ENCODE measurements around the gene KRI1.
"Not testable (repeated sequence)": the region's sequence is repeated elsewhere in the genome, so short reads cannot be mapped to it uniquely, and the experiment has no call there.

Gene KRI1

DNA sequence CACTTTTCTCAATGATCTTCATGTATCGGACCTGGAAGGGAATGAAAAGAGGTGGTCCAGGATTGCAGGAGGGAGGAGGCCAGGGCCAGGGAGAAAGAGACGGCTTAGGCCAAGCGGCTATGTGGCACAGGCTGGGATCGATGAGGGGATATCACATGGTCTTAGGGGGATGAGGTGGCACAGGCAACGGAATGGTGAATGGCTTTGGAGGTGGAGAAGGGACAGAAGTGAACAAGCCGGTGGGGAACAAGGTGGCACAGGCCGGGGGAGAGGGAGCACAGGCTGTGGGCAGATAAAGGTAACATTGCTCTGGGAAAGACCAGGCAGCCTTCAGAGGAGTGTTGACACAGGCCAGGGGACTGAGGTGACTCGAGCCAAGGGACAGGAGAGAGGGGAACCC is 8.7 kb upstream of the KRI1 start:
- DNase-seq, result no peak

DNA sequence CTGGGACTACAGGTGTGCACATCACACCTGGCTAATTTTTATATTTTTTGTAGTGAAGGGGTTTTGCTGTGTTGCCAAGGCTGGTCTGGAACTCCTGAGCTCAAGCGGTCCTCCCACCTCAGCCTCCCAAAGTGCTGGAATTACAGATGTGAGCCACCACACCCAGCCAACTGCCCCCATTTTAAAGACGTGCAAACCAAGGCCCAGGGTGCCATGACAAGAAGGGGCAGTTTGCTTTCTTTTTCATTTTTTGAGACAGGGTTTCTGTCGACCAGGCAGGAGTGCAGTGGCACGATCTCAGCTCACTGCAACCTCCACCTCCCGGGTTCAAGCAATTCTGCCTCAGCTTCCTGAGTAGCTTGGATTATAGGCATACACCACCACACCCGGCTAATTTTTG is 8.0 kb upstream of the KRI1 start:
- not testable (repeated sequence) for DNase-seq

DNA sequence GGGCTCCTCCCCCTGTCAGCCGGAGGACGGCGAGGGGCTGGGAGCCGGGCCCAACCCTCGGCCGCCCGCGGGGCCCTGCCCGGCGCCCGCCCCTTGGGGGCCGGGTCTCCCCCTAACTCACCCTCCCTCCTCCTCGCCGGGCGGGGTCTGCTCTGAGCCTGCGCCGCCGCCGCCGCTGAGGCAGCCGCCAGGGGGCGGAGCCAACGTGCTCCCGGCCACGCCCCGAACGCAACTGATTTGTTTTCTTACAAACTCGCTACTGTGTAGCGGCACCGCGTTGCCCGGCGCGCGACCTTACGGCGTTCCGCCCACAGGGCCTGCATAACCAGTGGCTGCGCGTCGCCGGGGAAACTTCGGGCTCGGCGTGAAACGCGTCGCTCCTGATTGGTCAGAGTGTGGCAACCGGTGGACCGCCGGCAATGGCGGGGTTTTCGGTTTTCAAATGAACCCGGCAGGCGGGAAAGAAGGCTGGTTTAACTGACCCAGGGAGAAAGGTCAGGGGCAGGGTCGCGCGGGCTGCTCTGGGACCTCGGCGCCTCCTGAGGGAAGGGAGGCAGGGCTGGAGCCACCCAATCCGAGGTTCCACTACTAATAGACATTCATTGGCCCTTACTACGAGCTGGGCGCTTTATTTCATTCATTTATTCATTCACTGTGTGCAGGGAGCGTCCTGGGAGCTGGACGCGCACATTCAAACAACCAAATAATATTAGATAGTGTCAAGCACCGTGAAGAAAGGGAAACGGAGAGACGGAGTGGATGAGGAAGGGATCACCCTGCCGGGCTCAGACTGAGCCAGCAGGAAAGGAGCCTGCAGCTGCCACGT is 3.2 kb upstream of the KRI1 start, which contains the start of gene CDKN2D:
CDKN2D (minus strand) TSS at position 154 of the 826 bp plus-strand sequence. CDS start 326 bp downstream, outside the sequence.
- peak; percentile 99 for DNase-seq

DNA sequence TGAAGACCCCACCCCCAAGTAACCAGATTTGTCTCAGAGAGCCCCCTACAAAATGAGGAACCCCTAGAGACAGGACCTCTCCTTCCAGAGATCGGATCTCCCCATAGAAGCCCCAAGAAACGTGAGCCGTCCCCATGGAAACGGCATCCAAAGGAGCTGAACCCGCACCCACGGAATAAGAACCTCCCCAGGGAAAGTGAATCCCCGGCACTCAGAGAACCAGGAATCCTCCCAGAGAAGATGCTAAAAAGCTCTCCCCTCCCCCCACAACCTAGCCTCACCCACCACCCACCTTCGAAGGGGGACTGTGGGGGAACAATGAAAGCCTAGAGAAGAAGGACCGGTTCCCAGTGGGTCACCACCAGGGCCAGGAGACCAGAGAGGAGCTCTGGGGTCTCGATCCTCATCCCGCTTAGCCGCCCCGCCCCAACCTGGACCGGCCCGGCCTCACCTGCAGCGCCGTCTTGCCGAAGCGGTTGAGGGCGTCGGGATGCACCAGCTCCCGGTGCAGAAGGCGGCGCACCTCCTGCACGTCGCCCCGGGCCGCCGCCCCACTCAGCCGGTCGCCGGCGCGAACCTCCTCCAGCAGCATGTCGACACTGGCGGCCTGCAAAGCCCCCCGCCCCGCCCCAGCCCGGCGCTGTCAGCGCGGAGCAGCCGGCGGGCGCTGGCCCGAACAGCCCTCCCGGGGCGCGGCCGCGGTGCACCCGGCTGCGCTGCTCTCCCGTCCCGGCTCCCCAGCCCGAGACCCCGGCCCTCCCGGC is 2.4 kb upstream of the KRI1 start:
- peak; percentile 44 for DNase-seq

DNA sequence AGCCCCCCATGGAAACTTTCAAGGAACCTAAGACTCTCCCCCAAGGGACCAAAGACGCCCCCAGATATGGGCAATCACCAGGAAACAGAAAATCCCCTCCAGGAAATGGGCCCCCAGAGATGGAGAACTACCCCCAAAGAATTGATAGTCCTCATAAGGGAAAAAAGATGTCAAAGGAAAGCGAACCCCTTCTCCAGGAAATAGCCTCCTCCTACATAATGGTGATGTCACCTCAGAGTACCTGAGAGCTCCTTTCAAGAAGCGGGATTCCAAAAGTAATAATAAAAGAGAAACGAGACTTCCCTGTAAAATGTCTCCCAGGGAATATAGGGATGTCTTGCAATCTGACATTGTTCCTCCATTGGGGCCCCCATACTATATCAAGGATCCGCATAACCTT is 1.8 kb upstream of the KRI1 start:
- DNase-seq, result no peak

DNA sequence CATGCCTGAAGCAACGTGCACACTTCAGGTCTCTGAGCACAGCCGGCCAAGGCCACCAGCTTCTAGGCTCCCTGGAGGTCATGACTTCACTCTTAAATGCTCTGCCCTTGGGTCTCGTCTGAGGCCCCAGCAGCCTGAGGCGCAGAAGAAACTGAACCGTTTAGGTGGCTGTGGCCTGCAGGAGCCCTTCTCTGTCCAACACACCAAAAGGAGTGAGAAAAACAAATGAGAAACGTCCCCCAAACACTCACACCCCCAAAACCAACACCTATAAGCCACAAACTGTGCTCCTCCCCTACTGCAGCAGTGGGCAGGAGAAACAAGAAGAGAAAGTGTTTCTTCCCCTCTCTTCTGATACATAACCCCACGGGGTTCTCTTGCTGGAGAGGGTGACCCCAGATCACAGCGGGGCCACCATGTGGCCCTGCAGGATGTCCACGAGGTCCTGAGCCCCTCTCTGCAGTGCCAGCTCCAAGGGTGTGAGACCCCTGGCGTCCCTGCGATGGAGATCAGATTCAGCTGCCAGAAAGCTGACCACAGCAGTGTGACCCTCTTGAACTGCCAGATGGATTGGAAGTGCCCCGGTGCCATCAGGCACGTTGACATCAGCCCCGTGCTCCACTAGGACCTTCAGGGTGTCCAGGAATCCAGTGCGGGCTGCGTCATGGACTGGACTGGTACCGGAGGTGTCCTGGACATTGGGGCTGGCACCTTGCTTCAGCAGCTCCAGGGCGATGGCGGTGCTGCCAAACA is 1.0 kb upstream of the KRI1 start:
- DNase-seq, result no peak

DNA sequence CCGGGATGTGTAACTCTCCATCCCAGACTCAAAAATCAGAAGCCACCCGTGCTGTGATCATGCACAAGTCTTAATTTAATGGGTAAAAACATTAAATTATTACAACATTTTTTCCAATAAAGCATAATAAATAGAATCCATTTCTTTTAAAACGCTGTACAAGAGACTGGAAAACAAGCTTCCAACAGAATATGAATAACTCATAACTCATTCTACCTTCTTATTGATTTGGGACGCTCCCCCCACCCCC is 523 bp upstream of the KRI1 start:
- no peak for DNase-seq

DNA sequence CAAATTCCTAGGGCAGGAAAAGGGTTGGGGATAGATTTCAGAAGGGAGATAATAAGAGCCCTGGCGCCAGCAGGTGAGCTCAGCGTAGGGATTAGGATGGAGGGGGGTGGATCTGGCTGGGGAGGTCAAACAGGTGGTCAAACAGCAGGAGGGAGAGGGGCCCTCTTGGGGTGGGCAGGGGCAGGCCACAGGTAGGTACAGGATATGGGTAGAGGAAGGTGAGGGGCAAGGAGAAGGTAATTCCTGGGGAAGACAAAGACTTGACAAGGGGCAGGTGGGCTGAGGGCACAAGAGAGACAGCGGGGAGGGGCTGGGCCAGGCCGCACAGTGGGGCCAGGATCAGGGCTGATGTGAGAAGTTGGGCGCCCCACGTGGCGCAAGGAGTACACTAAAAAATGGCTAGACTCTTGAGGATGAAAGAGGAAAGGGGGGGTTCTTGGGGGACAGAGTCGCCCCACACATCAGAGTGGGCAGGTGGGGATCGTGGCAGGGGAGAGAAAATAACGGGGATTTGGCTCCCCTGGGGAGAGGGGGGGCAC is 713 bp downstream of the KRI1 start:
- no peak for DNase-seq

DNA sequence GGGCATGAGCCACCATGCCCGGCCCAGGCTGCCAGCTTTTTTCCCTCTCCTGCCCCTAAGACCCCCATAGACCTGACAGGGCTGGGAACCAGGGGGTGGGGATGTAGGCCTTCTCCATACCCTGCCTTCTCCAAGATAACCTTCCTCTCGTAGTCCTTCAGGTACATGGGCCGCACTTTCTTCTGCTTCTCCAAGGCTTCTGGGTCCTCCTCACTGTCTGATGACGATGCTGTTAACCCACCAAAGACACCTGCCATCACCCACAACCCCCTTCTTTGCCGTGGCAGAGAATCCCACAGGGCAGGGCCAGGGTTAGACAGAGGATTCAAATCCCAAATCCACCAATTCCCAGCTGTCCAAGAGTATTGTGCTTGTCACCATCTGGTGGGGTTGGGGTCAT is 3.2 kb downstream of the KRI1 start:
- DNase-seq, result no peak

DNA sequence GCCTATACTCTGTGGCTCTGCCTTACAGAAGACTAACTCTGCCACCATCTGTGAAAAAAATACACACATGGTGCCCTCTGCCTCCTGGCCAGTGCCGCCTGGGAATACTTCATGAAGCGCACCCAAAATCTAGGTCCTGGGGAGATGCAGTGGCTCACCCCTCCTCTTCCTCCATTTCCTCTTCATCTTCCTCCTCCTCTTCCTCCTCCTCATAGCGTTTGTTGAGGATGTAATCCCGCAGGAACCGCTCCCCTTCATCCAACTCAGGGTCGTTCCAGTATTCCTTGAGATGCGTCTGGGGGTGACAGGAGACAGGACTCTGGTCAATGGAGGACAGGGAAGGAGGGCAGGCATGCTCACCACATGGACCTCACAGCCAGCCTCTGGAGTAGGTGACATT is 5.7 kb downstream of the KRI1 start:
- DNase-seq, result no peak

DNA sequence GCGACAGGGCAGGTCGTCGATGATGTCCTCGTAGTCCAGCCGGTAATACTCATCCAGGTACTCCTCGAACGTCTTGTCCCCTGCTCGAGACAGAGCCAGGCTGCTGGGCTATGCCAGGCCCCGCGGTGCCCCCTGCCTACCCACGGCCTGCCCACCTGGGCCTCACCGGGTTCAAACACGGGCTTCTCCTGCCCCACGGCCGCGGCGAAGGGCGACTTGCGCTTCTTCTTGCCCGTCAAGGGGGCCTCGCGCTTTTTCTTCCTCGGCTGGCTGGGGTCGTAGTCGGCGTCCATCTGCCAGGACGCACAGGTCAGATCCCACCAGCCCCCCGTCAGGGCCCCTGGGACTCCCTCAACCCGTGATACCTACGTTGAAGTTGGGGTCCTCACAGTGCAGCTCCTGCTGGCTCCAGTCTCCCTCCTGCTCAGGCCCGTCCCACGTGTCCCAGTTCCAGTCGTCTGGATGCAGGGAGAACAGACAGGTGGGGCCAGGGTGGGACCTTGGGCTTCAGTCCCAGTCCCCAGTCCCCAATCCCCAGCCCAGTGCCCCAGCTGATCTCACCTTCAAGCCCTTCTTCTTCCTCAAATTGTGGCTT is 8.1 kb downstream of the KRI1 start:
- no peak for DNase-seq

DNA sequence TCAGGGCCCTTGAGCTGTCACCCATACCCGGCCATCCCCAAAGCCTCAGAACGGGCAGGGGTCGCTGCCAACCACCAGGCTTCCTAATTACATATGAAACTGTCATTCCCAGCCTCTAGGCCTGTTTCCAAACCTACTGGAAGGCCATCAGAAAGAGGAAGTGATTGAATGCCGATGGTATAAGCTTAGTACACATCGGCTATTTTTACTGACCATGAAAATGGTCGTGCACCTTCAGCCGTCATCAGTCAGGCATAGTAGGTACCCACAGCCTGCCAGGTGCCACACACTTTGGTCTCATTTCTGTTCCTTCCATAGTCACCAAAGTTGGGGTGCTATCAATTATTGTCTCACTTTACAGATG is 10.2 kb downstream of the KRI1 start:
- no peak for DNase-seq

DNA sequence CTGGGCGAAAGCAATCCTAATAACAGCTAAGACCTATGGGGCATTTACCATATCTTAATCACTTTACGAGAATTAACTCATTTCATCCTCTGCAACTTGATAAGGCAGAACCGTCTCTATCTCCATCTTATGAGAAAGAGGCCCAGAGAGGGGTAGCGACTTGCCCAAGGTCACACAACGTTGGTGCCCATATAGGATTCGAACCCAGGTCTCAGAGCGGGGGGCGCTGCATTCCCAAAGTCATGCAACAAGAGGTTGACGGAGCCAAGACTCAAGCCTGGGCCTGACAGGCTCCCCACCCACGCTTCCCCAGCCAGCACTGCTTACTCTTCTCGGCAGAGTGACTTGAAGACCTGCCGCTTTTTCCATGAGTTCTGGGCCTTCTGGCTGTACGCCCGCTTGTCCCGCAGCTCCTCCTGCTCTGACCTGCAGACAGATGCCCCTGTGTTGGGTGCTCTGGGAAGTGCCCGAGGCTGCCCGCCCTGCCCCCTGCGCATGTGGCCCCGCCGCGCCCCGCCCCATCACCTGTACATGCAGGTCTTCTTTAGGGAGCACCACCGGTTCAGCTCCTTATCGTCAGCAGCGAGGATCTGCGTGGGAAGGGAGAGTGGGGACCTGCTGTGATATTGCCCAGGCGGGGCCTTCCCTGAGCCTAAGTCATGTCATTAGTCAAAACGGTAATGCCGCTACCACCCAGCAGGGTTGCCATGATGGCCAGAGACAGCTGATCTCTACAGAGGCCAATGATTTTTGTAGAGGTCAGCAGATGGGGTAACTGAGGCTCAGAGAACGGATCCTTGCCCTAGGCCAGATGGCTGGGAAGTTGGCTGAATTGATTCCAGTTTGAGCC is 10.8 kb downstream of the KRI1 start:
- DNase-seq, result no peak

DNA sequence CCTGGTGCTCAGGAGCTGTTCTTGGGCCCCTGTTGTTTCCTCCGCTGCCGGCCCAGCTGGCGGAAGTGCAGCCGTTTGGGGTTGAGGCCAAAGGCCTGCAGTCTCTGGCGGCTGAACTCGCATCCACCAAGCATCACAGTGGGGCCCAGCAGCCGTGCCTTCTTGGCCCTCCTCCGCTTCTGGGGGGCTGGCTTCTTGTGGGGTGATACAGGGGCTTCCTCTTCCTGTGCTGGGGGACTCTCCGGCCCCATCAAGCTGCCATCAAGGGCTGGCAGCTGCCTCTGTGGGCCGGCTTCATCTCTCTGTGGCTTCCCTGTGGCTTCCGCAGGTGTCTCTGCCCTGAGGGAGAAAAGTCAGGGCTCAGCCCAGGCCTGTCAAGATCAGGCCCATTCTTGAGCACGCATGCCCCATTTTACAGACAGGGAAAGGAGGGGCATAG is 11.8 kb downstream of the KRI1 start:
- DNase-seq, result no peak

DNA sequence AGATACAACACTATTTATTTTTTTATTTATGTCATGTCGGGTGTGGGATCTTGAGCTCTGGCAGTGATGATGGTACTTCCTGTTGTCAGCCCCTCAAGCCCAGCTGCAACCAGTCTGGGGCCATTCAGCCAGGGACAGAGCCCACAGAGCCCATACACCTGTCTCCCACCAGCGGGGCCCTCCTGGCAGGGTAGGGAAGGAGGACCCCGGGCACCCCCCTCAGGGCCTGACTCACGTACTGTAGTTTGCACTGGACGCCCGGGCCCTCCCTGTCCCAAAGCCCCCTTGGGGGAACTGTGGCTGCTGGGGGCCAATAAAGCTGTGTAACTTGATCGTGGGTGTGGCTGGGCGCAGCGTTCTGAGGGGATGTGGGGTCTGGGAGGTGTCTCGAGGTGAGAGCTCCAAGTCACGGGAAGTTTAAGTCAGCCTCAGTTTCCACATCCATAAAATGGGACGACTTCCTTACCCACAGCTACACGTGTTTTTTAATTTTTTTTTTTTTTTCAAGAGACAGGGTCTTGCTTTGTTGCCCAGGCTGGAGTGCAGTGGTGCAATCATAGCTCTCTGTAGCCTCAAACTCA is 12.6 kb downstream of the KRI1 start:
- no peak for DNase-seq

DNA sequence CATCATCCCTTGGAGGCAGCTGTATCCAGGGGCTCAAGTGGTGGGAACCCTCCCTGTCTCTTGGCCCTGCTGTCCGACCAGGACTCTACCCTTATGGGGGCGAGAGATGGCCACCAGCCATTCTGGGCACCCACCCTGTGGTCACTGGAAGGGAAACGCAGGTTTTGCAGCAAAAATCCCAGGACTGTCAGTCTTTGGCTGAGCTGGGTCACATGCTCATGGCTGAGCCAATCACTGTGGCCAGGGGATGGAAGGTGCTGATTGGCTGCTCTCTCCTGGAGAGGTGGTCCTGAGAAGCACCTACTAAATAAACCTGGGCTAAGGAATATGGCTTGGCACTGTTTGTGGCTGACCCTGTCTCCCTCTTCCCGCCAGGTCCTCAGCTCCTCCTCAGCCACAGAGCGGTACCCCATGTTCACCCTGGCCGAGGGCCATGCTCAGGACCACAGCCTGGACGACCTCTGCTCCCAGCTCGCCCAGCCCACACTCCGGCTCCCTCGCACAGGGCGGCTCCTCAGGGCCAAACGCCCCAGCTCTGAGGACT is 13.2 kb downstream of the KRI1 start:
- no peak for DNase-seq

DNA sequence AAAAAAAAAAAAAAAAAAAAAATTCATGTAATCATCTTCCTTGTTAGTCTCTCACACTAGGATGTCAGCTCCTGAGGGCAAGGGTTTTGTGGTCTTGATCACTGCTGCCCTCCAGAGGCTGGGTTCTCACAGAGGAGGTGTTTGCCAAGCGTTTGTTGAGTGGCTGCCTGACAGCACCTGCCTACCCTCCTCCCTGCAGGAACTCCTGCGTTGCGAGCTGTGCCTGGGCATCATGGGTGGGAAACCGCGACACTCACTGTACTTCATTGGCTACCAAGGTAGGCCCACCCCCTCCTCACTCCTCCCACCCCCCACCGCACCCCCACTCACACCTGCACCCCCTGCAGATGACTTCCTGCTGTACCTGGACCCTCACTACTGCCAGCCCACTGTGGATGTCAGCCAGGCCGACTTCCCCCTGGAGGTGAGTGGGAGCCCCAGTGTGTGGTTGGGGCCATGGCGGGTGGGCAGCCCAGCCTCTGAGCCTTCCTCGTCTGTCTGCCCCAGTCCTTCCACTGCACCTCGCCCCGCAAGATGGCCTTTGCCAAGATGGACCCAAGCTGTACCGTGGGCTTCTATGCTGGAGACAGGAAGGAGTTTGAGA is 14.0 kb downstream of the KRI1 start:
- DNase-seq, result no peak

DNA sequence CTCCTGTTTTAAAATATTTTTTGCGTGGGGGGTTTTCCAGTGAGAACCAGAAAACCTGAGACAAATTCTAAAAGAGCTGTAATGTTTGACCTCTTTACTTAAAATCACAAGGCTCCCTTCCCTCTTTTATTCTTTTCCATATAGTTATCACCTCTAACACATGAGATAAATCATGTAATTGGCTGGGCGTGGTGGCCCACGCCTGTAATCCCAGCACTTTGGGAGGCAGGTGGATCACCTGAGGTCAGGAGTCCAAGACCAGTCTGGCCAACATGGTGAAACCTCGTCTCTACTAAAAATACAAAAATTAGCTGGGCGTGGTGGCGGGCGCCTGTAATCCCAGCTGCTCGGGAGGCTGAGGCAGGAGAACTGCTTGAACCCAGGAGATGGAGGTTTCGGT is 14.8 kb downstream of the KRI1 start:
- not testable (repeated sequence) for DNase-seq

DNA sequence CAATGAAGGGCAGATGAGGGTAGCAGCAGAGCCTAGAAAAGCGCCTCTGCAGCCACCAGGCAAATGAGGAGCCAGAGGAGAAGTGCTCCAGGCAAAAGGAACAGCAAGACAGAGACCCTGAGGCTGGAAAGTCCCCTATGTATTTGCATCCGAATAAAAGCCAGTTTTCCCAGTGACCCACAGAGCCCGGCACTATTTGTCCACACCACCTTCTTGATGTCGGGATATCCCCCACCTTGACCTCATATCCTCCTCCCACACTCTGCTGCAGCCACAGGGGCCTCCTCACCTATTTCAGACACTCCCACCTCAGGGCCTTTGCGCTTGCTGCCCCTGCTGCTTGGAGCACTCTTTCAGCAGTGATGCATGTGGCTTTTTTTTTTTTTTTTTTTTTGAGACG is 15.5 kb downstream of the KRI1 start:
- no peak for DNase-seq

DNA sequence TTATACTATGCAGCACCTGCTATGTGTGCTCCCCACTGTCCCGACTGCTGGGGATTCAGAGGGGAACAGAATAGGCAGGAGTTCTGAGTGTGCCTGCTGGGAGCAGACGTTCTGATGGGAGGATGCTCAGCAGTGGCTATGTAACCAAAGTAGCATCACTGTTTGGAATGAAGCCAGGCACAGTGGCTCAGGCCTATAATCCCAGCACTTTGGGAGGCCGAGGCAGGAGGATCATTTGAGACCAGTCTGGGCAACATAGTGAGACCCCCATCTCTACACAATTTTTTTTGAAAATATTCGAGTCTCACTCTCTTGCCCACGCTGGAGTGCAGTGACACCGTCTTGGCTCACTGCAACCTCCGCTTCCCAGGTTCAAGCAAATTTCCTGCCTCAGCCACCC is 16.1 kb downstream of the KRI1 start:
- DNase-seq, result no peak

DNA sequence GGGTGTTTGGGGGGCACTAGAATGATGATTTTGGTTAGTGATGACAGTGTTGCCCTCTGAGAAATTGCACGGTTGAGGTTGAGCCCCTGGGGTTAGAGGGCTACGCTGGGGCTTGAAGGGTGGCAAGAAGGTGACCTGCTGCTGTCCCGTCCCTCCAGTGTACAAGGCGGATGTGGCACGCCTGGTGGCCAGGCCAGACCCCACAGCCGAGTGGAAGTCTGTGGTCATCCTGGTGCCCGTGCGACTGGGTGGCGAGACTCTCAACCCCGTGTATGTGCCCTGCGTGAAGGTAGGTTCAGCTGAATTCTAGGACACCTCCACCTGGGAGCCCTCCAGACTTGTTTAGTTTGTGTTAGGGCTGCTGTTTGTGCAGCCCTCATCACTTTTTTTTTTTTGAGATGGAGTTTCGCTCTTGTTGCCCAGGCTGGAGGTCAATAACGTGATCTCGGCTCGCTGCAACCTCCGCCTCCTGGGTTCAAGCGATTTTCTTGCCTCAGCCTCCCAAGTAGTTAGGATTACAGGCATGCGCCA is 17.0 kb downstream of the KRI1 start:
- no peak for DNase-seq

Measured in DMS79 (cell line).